ENCODE results near the gene SLC24A3.

Gene SLC24A3

DNA sequence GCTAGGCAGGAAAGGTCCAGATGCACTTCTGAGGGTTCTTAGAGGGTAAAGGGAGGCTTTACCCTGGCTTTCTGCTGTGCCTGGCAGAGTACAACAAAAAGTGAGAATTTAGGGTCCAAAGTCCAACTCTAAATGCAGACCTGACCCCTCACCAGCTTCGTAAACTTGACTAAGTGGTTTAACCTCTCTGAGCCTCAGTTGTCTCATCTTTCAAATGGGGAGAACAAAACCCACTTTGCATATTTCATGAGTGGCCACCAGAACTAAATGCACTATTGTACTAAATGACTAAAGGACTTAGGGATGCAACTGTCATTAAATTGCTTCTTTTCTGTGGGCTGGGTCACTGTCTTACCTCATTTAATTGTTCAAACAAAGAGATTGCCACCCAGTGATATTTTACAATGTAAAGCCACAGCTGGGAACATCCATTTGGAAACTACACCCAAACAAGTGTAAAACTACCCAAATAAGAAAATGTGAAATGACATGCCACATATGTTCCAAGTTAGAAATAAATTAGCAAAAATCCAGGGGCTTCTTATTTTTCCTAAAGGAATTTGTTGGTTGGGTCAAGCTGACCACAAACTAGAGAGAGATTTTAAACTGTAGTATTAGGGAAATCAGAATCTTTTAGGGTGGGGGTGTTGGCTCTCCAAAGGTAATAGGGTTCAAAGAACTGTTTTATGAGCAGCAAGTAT, 497.3 kb downstream of the SLC24A3 start:
- DNase-seq (ENCODE audit: extremely low read depth, low read depth): no peak
- TF ChIP-seq, protein P1, sequence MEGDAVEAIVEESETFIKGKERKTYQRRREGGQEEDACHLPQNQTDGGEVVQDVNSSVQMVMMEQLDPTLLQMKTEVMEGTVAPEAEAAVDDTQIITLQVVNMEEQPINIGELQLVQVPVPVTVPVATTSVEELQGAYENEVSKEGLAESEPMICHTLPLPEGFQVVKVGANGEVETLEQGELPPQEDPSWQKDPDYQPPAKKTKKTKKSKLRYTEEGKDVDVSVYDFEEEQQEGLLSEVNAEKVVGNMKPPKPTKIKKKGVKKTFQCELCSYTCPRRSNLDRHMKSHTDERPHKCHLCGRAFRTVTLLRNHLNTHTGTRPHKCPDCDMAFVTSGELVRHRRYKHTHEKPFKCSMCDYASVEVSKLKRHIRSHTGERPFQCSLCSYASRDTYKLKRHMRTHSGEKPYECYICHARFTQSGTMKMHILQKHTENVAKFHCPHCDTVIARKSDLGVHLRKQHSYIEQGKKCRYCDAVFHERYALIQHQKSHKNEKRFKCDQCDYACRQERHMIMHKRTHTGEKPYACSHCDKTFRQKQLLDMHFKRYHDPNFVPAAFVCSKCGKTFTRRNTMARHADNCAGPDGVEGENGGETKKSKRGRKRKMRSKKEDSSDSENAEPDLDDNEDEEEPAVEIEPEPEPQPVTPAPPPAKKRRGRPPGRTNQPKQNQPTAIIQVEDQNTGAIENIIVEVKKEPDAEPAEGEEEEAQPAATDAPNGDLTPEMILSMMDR (IDR thresholded peaks at IDR 0.05; ENCODE audit: low read depth, low read length, missing control alignments): no peak
- H3K4me3 ChIP-seq (replicated peaks; ENCODE audit: low read depth, low read length): no peak overlapping the region

DNA sequence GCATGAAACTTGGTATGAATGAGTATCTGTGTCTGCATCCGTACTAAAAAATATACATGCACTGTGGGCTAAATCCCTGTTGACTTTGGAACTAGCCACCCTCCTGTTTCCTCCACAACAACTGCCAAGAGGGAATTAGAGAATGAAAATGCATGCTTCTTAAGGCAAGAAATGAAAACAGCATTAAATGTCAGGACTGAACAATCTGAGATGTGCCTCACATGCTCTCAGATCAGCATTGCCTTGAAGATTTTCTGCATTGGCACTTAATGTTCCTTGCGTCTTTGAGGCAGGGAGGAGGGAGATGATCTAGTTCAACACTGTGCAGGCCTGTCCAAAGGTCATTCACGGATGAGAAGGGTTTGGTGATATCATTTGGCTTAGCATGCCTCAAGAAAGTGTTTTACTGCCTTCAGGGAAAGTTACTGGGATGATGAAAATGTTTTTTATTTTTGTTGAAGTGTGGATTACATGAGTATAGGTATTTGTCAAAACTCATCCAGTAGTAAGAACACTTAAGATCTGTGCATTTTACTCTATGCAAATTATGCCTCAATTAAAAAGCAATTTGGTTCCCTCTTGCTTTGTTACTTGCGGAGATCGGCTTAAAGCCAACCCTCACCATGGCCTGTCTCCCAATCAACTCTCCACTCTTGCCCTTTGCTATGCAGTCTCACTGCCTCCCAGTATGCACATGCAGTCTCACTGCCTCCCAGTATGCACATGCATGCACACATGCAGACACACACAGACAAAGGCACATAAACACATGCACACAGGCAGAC, 498.1 kb downstream of the SLC24A3 start:
- H3K4me3 ChIP-seq (replicated peaks; ENCODE audit: low read depth, low read length): no peak overlapping the region
- TF ChIP-seq, protein P1 (IDR thresholded peaks at IDR 0.05; ENCODE audit: low read depth, low read length, missing control alignments): no peak
- DNase-seq (ENCODE audit: extremely low read depth, low read depth): no peak

DNA sequence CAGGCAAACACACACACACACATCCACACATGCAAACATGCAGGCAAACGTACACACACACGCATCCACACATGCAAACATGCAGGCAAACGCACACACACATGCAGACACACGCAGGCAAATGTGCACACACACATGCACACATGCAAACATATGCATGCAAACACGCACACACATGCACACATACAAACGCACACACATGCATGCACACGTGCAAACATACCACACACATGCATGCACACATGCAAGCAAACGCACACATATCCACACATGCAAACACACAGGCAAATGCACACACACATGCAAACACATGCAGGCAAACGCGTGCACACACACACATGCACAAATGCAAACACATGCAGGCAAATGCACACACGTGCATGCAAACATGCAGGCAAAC, 498.7 kb downstream of the SLC24A3 start:
- DNase-seq (ENCODE audit: extremely low read depth, low read depth): no peak
- TF ChIP-seq, protein P1 (IDR thresholded peaks at IDR 0.05; ENCODE audit: low read depth, low read length, missing control alignments): no peak
- H3K4me3 ChIP-seq (replicated peaks; ENCODE audit: low read depth, low read length): no peak overlapping the region

DNA sequence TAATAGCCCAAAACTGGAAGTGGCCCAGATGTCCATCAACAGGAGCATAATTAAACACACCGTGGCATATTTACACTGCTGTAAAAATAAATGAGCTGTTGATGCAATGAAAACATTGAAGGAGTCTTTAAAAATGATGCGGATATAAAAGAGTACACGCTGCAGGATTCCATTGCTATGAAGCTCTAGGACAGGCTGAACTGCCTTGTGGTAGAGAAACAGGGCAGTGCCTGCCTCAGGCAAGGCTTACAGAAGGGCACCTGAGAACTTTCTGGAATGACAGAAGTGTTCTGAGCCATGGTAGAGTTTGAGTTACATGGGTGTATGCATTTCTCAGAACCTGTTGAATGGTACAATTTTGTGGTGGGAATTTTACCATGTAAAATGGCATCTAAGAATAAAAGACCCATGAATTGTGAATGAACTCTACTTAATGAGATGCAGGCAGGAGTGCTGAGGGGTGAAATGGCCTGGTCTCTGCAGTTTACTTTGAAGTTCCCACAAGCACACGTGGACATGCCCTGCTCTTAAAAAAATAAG, 500.3 kb downstream of the SLC24A3 start:
- no peak overlapping the region for H3K4me3 ChIP-seq (replicated peaks; ENCODE audit: low read depth, low read length)
- TF ChIP-seq, protein P1 (IDR thresholded peaks at IDR 0.05; ENCODE audit: low read depth, low read length, missing control alignments): no peak
- no peak for DNase-seq (ENCODE audit: extremely low read depth, low read depth)

DNA sequence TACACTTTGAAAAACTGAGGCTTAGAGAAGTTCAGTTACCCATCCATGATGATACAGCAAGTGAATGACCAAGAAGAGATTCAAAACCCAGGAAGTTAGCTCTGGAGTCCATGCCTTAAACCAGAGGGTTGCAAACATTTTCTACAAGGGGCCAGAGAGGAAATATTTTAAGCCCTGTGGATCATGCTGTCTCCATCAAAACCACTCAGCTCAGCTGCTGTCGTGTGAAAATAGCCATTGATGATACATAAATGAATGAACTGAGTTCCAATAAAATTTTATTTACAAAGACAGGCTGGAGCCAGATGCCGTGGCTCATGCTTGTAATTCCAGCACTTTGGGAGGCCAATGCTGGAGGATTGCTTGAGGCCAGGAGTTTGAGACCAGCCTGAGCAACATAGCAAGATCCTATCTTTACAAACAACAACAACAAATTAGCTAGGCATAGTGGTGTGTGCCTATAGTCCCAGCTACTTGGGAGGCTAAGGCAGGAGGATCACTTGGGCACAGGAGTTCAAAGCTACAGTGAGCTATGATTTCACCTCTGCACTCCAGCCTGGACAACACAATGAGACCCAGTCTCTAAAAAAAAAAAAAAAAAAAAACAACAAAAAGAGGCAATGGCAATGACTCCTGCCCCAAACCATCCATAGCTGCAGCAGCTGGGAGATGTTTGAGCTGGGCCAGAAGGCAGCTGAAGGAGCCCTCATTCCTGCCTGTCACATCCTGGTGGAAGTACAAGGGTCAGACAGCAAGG, 501.6 kb downstream of the SLC24A3 start:
- no peak for DNase-seq (ENCODE audit: extremely low read depth, low read depth)
- no peak overlapping the region for H3K4me3 ChIP-seq (replicated peaks; ENCODE audit: low read depth, low read length)
- TF ChIP-seq, protein P1 (IDR thresholded peaks at IDR 0.05; ENCODE audit: low read depth, low read length, missing control alignments): no peak

DNA sequence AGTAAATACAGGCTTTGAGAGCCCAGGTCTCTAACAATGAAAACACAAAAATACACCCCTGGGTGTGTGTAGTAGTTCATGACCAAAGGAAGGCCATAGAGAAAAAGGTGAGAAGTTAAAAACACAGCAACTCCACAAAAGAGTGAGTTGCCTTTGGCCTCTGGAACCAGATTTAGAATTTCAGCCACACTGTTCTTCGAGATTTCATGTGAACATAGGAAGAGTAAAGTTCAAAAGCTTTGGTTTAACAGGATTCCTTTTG, 502.1 kb downstream of the SLC24A3 start:
- TF ChIP-seq, protein P1 (IDR thresholded peaks at IDR 0.05; ENCODE audit: low read depth, low read length, missing control alignments): no peak
- DNase-seq (ENCODE audit: extremely low read depth, low read depth): no peak
- H3K4me3 ChIP-seq (replicated peaks; ENCODE audit: low read depth, low read length): no peak overlapping the region
